K562 (cell line): ENCODE data around the gene CTNS. TPM values are rescaled to one million over a fixed set of nuclear protein-coding genes. Genes with fewer than 3 reads are reported as not detected.

Experiments used
- ATF1 ChIP-seq, 2 experiments: fragments of 450-650 bp in 1 of 2; IDR thresholded peaks; 2 replicates each; pipeline ENCODE4 v1.6.1; 2016; ENCODE audit warnings: missing compliant biosample characterization in 1 of 2, missing genetic modification characterization in 1 of 2
- CBX5 ChIP-seq: IDR thresholded peaks from 2 replicates; pipeline ENCODE4 v1.6.1; 2014; ENCODE audit warnings: low read depth, borderline replicate concordance
- CTBP1 ChIP-seq: fragments of 450-650 bp; IDR thresholded peaks from 2 replicates; pipeline ENCODE4 v1.6.1; 2016; ENCODE audit warnings: borderline replicate concordance
- ILK ChIP-seq: fragments of 450-650 bp; IDR thresholded peaks from 2 replicates; pipeline ENCODE4 v1.6.1; 2016; ENCODE audit warnings: missing genetic modification characterization, low read depth, mild to moderate bottlenecking, missing compliant biosample characterization, moderate library complexity, borderline replicate concordance
- PHF20 ChIP-seq: fragments of 450-650 bp; IDR thresholded peaks from 2 replicates; pipeline ENCODE4 v1.6.1; 2018; ENCODE audit not compliant: partially characterized antibody
- POLR2G ChIP-seq: fragments of 200-400 bp; formaldehyde crosslinking; IDR thresholded peaks from 2 replicates; pipeline ENCODE4 v1.6.1; 2017; ENCODE audit warnings: low read depth, mild to moderate bottlenecking, antibody characterized with exemption, low read length, moderate library complexity
- PURB ChIP-seq: sonication (generic); formaldehyde crosslinking; IDR thresholded peaks from 2 replicates; pipeline ENCODE4 v1.9.0; 2021; ENCODE audit warnings: low read depth, mild to moderate bottlenecking, missing genetic modification reagents
- RCOR1 ChIP-seq, 2 experiments: IDR thresholded peaks; 2 replicates each; pipeline ENCODE4 v1.6.1; 2012; ENCODE audit warnings: low read depth in 2 of 2, low read length in 2 of 2, borderline replicate concordance in 1 of 2, improper control_type of control experiment in 1 of 2
- ZBTB40 ChIP-seq, 2 experiments: fragments of 450-650 bp in 1 of 2; sonication (generic) in 1 of 2; formaldehyde crosslinking in 1 of 2; IDR thresholded peaks; 2 replicates each; pipeline versions ENCODE4 v1.7.1 to v1.9.0; 2016 to 2022; ENCODE audit warnings: inconsistent platforms in 1 of 2, mild to moderate bottlenecking in 1 of 2, missing genetic modification reagents in 1 of 2
- ZNF146 ChIP-seq: IDR thresholded peaks from one replicate; pipeline ENCODE4 v1.6.1; 2018; ENCODE audit warnings: missing compliant biosample characterization; ENCODE audit not compliant: unreplicated experiment
- ZNF184 ChIP-seq: sonication (generic); formaldehyde crosslinking; IDR thresholded peaks from 2 replicates; pipeline ENCODE4 v1.5.0; 2020; ENCODE audit warnings: missing genetic modification reagents
- ZNF311 ChIP-seq: fragments of 250-450 bp; sonication (Bioruptor Pico); IDR thresholded peaks from 2 replicates; pipeline ENCODE4 v1.4.0; 2020; ENCODE audit warnings: mild to moderate bottlenecking, moderate library complexity
- polyA plus RNA-seq, 8 experiments: library from polyadenylated mRNA; depleted of rRNA in 4 of 8; stranded (reverse) in 5 of 8; unstranded in 3 of 8; fragments of >200 nt; fragmentation: Nextera tagmentation in 2 of 8; fragmentation: Illumina TruSeq in 1 of 8; extraction: Ambion mirVana in 2 of 8; extraction: Trizol in 1 of 8; gene quantifications; 2 replicates each; pipeline versions ENCODE4 v1.2.1 to v1.2.3, GENCODE V29; 2011 to 2014; ENCODE audit warnings: inconsistent platforms in 1 of 8, missing spikeins in 1 of 8
- total RNA-seq, 7 experiments: library from RNA; depleted of rRNA in 6 of 7; stranded (reverse); fragments of >200 nt in 6 of 7; fragmentation: Illumina TruSeq in 2 of 7; extraction: Trizol in 2 of 7; gene quantifications; 2 replicates each; pipeline versions ENCODE4 v1.2.1 to v1.2.3, GENCODE V29; 2011 to 2021; ENCODE audit warnings: low replicate concordance in 1 of 7
- TF ChIP-seq, protein P1 (sequence below): fragments of 450-650 bp; formaldehyde crosslinking; IDR thresholded peaks from 2 replicates; pipeline ENCODE4 v1.4.0; 2020; ENCODE audit warnings: mild to moderate bottlenecking, mixed read lengths
- TF ChIP-seq, protein P2 (sequence below): IDR thresholded peaks from 2 replicates; pipeline ENCODE4 v1.6.1; 2011; ENCODE audit not compliant: insufficient read length; ENCODE audit errors: extremely low read depth

The CTNS gene
- total and polyA plus RNA-seq, 9 of the 15 experiments (the other 6 are each of a cell fraction or from before 2014, with no cell fraction given) = 0.66 to 8.4 (median 4.9) TPM

- no peak for TF ChIP-seq PURB (CRISPR knock-in tag)
- TF ChIP-seq RCOR1 (IDR thresholded peaks at IDR 0.05; ENCODE audit: borderline replicate concordance in 1 of 2, low read depth in 2 of 2, low read length in 2 of 2) = peak in 1 of 2 experiments; percentile 13; a peak in 1 of 4 replicates
- TF ChIP-seq, protein P1, sequence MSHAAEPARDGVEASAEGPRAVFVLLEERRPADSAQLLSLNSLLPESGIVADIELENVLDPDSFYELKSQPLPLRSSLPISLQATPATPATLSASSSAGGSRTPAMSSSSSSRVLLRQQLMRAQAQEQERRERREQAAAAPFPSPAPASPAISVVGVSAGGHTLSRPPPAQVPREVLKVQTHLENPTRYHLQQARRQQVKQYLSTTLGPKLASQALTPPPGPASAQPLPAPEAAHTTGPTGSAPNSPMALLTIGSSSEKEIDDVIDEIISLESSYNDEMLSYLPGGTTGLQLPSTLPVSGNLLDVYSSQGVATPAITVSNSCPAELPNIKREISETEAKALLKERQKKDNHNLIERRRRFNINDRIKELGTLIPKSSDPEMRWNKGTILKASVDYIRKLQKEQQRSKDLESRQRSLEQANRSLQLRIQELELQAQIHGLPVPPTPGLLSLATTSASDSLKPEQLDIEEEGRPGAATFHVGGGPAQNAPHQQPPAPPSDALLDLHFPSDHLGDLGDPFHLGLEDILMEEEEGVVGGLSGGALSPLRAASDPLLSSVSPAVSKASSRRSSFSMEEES = no peak
- no peak for TF ChIP-seq ZNF311 (CRISPR knock-in tag)
- TF ChIP-seq ILK (tag) = no peak
- TF ChIP-seq, protein P2, sequence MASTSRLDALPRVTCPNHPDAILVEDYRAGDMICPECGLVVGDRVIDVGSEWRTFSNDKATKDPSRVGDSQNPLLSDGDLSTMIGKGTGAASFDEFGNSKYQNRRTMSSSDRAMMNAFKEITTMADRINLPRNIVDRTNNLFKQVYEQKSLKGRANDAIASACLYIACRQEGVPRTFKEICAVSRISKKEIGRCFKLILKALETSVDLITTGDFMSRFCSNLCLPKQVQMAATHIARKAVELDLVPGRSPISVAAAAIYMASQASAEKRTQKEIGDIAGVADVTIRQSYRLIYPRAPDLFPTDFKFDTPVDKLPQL = no peak
- peak; percentile 55 for TF ChIP-seq PHF20
- no peak for TF ChIP-seq ZBTB40 (IDR thresholded peaks at IDR 0.05)
- no peak for TF ChIP-seq ZBTB40 (CRISPR knock-in tag; IDR thresholded peaks at IDR 0.05)
- TF ChIP-seq CTBP1 = peak; percentile 78
- no peak for TF ChIP-seq ZNF146
- TF ChIP-seq POLR2G = peak; percentile 92
- no peak for TF ChIP-seq ZNF184 (CRISPR knock-in tag)
- TF ChIP-seq ATF1 (CRISPR knock-in tag; IDR thresholded peaks at IDR 0.05) = no peak
- TF ChIP-seq ATF1 (tag; IDR thresholded peaks at IDR 0.05) = no peak; the same call in 1 of the 2 replicates
- no peak for TF ChIP-seq CBX5
These were observed 31.9 kb downstream of the CTNS start, which contains the start of the genes EMC6 and TAX1BP3 (continued) for GRCh38 chr17:3668279-3669084.
